K562 (cell line): ENCODE measurements around the gene TEX35. TPM values are rescaled to one million over a fixed set of nuclear protein-coding genes. Genes with fewer than 3 reads are reported as not detected.
A peak's percentile ranks its signal among the peaks of the same experiment; 100 is the strongest.

Source experiments
- AFF1 ChIP-seq, 2 experiments: fragments of 450-650 bp; IDR thresholded peaks; 2 replicates each; pipeline ENCODE4 v1.6.1; 2018; ENCODE audit warnings: mild to moderate bottlenecking in 2 of 2, low read depth in 1 of 2; ENCODE audit not compliant: partially characterized antibody in 2 of 2
- DPF2 ChIP-seq: fragments of 450-650 bp; IDR thresholded peaks from 2 replicates; pipeline ENCODE4 v1.6.1; 2016
- E2F1 ChIP-seq: sonication (generic); formaldehyde crosslinking; IDR thresholded peaks from 2 replicates; pipeline ENCODE4 v1.8.1; 2023; ENCODE audit warnings: mild to moderate bottlenecking, missing genetic modification reagents, moderate library complexity
- EWSR1 ChIP-seq: fragments of 450-650 bp; IDR thresholded peaks from 2 replicates; pipeline ENCODE4 v1.6.1; 2018; ENCODE audit warnings: borderline replicate concordance, mild to moderate bottlenecking, low read depth, moderate library complexity; ENCODE audit not compliant: partially characterized antibody
- GTF2A2 ChIP-seq: IDR thresholded peaks from 2 replicates; pipeline ENCODE4 v1.6.1; 2016; ENCODE audit warnings: mild to moderate bottlenecking, missing genetic modification characterization, missing compliant biosample characterization
- LCOR ChIP-seq: sonication (generic); formaldehyde crosslinking; IDR thresholded peaks from 2 replicates; pipeline ENCODE4 v1.8.0; 2022; ENCODE audit warnings: mild to moderate bottlenecking, missing genetic modification reagents
- MED1 ChIP-seq: sonication (generic); formaldehyde crosslinking; IDR thresholded peaks from 2 replicates; pipeline ENCODE4 v1.8.1; 2023; ENCODE audit warnings: missing genetic modification reagents, borderline replicate concordance
- PHF20 ChIP-seq: fragments of 450-650 bp; IDR thresholded peaks from 2 replicates; pipeline ENCODE4 v1.6.1; 2018; ENCODE audit not compliant: partially characterized antibody
- POU5F1 ChIP-seq: fragments of 150-350 bp; IDR thresholded peaks from 2 replicates; pipeline ENCODE4 v1.6.1; 2014; ENCODE audit warnings: borderline replicate concordance, low read length, low read depth, mild to moderate bottlenecking; ENCODE audit not compliant: partially characterized antibody
- RBFOX2 ChIP-seq: fragments of 200-400 bp; formaldehyde crosslinking; IDR thresholded peaks from 2 replicates; pipeline ENCODE4 v1.6.1; 2017; ENCODE audit warnings: low read depth, mild to moderate bottlenecking, low read length, moderate library complexity
- U2AF1 ChIP-seq: fragments of 200-400 bp; formaldehyde crosslinking; optimal IDR thresholded peaks from 2 replicates; pipeline ENCODE3; 2017; ENCODE audit warnings: mild to moderate bottlenecking, low read depth, low read length, moderate library complexity
- ZNF175 ChIP-seq: fragments of 200-800 bp; sonication (Bioruptor generic); IDR thresholded peaks from 2 replicates; pipeline ENCODE4 v1.6.1; 2016; ENCODE audit warnings: low read depth, mild to moderate bottlenecking, missing genetic modification characterization, missing compliant biosample characterization
- ZNF3 ChIP-seq: fragments of 250-450 bp; sonication (Bioruptor Pico); IDR thresholded peaks from 2 replicates; pipeline ENCODE4 v1.5.0; 2021; ENCODE audit warnings: mild to moderate bottlenecking, moderate library complexity
- polyA plus RNA-seq, 8 experiments: library from polyadenylated mRNA; depleted of rRNA in 4 of 8; stranded (reverse) in 5 of 8; unstranded in 3 of 8; fragments of >200 nt; fragmentation: Nextera tagmentation in 2 of 8; fragmentation: Illumina TruSeq in 1 of 8; extraction: Ambion mirVana in 2 of 8; extraction: Trizol in 1 of 8; gene quantifications; 2 replicates each; pipeline versions ENCODE4 v1.2.1 to v1.2.3, GENCODE V29; 2011 to 2014; ENCODE audit warnings: inconsistent platforms in 1 of 8, missing spikeins in 1 of 8
- total RNA-seq, 7 experiments: library from RNA; depleted of rRNA in 6 of 7; stranded (reverse); fragments of >200 nt in 6 of 7; fragmentation: Illumina TruSeq in 2 of 7; extraction: Trizol in 2 of 7; gene quantifications; 2 replicates each; pipeline versions ENCODE4 v1.2.1 to v1.2.3, GENCODE V29; 2011 to 2021; ENCODE audit warnings: low replicate concordance in 1 of 7
- TF ChIP-seq, protein P1 (sequence below): fragments of 450-650 bp; conservative IDR thresholded peaks from 2 replicates; pipeline ENCODE4 v1.6.1; 2016; ENCODE audit warnings: missing genetic modification characterization, low read depth, mild to moderate bottlenecking, missing compliant biosample characterization, moderate library complexity
- TF ChIP-seq, protein P2 (sequence below): sonication (generic); formaldehyde crosslinking; IDR thresholded peaks from 2 replicates; pipeline ENCODE4 v1.8.1; 2023; ENCODE audit warnings: missing genetic modification reagents, mild to moderate bottlenecking, borderline replicate concordance

Gene TEX35
- total and polyA plus RNA-seq, 9 of the 15 experiments (the other 6 are each of a cell fraction or from before 2014, with no cell fraction given) = not detected

DNA sequence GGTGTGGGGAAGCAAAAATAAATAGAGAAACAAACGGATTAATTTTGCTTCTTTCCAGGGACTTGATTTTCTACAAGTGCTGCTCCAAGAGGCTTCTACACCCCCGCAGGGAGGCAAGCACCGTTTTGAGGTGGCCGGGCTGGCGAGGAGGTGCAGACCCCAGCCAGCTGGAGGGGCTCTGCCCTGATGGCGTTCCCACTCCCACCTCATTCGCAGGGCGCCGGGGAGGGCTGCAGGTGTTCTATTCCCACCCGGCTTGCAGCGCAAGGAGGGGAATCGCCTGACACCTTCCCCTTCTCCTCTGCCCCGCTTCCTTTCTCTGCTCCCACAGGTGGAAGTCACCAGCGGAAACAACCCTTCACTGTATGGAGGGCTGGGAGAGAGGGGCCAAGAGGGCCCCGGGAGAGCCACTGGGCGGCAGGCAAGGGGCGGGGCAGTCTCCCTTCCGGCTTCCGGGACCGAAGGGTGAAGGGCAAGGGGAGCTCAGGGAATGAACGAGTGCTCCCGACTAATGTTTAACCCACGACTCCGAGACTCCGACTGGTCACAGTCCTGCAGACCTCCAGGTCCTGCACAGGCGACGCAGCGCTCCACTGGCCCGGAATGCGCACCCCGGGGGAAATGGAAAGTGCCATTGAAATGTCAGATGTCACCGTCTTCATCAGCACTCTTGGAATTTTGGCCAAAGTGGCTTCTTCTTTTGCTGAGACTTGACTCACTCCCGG lies 29.1 kb downstream of the TEX35 start (continued):
- TF ChIP-seq PHF20 = no peak
- TF ChIP-seq E2F1 = no peak
- TF ChIP-seq, protein P1, sequence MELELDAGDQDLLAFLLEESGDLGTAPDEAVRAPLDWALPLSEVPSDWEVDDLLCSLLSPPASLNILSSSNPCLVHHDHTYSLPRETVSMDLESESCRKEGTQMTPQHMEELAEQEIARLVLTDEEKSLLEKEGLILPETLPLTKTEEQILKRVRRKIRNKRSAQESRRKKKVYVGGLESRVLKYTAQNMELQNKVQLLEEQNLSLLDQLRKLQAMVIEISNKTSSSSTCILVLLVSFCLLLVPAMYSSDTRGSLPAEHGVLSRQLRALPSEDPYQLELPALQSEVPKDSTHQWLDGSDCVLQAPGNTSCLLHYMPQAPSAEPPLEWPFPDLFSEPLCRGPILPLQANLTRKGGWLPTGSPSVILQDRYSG (tag) = no peak
- TF ChIP-seq LCOR = 0 out of 2 replicates have a peak, but pooled peaks have one; percentile 62
- TF ChIP-seq GTF2A2 (tag) = no peak
- TF ChIP-seq U2AF1 = no peak
- no peak for TF ChIP-seq AFF1 (IDR thresholded peaks at IDR 0.05; ENCODE audit: low read depth in 1 of 2, partially characterized antibody in 2 of 2)
- no peak for TF ChIP-seq POU5F1
- TF ChIP-seq DPF2 = peak; percentile 40; the same call in 1 of the 2 replicates
- TF ChIP-seq, protein P2, sequence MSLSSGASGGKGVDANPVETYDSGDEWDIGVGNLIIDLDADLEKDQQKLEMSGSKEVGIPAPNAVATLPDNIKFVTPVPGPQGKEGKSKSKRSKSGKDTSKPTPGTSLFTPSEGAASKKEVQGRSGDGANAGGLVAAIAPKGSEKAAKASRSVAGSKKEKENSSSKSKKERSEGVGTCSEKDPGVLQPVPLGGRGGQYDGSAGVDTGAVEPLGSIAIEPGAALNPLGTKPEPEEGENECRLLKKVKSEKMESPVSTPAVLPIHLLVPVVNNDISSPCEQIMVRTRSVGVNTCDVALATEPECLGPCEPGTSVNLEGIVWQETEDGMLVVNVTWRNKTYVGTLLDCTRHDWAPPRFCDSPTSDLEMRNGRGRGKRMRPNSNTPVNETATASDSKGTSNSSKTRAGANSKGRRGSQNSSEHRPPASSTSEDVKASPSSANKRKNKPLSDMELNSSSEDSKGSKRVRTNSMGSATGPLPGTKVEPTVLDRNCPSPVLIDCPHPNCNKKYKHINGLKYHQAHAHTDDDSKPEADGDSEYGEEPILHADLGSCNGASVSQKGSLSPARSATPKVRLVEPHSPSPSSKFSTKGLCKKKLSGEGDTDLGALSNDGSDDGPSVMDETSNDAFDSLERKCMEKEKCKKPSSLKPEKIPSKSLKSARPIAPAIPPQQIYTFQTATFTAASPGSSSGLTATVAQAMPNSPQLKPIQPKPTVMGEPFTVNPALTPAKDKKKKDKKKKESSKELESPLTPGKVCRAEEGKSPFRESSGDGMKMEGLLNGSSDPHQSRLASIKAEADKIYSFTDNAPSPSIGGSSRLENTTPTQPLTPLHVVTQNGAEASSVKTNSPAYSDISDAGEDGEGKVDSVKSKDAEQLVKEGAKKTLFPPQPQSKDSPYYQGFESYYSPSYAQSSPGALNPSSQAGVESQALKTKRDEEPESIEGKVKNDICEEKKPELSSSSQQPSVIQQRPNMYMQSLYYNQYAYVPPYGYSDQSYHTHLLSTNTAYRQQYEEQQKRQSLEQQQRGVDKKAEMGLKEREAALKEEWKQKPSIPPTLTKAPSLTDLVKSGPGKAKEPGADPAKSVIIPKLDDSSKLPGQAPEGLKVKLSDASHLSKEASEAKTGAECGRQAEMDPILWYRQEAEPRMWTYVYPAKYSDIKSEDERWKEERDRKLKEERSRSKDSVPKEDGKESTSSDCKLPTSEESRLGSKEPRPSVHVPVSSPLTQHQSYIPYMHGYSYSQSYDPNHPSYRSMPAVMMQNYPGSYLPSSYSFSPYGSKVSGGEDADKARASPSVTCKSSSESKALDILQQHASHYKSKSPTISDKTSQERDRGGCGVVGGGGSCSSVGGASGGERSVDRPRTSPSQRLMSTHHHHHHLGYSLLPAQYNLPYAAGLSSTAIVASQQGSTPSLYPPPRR (CRISPR knock-in tag) = no peak
- TF ChIP-seq EWSR1 = no peak
- TF ChIP-seq RBFOX2 = no peak
- TF ChIP-seq ZNF3 (CRISPR knock-in tag) = no peak
- TF ChIP-seq MED1 (CRISPR knock-in tag) = no peak
- TF ChIP-seq ZNF175 (CRISPR knock-in tag) = no peak
